ENCODE measurements around the gene ITPK1. TPM values are rescaled to one million over a fixed set of nuclear protein-coding genes. Genes with fewer than 3 reads are reported as not detected.

ITPK1 gene
- total and polyA plus RNA-seq, 2 experiments from 2014 or later: 35.9 to 101 TPM

DNA sequence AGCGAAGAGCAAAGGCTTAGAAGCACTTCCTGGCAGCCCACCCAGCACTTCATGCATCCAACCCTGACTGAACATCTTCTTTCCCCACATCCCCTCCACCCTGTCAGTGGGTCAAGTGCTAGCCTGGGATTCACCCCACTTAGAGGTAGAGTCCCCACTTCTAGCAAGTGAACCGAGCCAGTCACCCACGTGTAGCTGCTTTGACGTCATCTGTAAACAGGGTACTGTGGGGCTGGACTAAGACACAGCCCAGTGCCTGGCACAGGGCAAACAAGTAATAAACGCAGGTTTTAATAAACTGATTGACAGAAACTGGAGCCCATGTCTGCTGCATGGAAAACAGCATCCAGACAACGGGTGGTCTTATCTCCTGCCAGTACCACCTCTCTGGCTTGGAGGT is 61.7 kb downstream of the ITPK1 start (continued):
- TF ChIP-seq ZNF462 (CRISPR knock-in tag; IDR thresholded peaks at IDR 0.05): no peak
- TF ChIP-seq ZNF114 (CRISPR knock-in tag; IDR thresholded peaks at IDR 0.05): no peak

GRCh38 chr14:93051600-93052546 is 63.9 kb downstream of the ITPK1 start:
- peak overlapping the region; percentile 97 for H3K27ac Mint-ChIP-seq
- DNase-seq (ENCODE audit: low spot score) (peak; percentile 86), ATAC-seq (peak; percentile 90)
- TF ChIP-seq, protein P1, sequence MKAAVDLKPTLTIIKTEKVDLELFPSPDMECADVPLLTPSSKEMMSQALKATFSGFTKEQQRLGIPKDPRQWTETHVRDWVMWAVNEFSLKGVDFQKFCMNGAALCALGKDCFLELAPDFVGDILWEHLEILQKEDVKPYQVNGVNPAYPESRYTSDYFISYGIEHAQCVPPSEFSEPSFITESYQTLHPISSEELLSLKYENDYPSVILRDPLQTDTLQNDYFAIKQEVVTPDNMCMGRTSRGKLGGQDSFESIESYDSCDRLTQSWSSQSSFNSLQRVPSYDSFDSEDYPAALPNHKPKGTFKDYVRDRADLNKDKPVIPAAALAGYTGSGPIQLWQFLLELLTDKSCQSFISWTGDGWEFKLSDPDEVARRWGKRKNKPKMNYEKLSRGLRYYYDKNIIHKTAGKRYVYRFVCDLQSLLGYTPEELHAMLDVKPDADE (IDR thresholded peaks at IDR 0.05): peak; percentile 61; the same call in 1 of the 2 replicates
- TF ChIP-seq REST (IDR thresholded peaks at IDR 0.05; ENCODE audit: unreplicated experiment) (no peak), CREB1 (CRISPR knock-in tag; IDR thresholded peaks at IDR 0.05; ENCODE audit: low read depth) (0 out of 2 replicates have a peak, but pooled peaks have one; percentile 28), POLR2AphosphoS5 (IDR thresholded peaks at IDR 0.05; ENCODE audit: low read depth) (0 out of 2 replicates have a peak, but pooled peaks have one; percentile 19)

More at GRCh38 chr14:93051600-93052546, 63.9 kb downstream of the ITPK1 start:
- peaks cover 3% of the 10 kb centered on the region; the same call in 1 of the 2 replicates for H3K36me3 ChIP-seq (ENCODE audit: insufficient read depth)
- H3K4me1 ChIP-seq (ENCODE audit: insufficient read depth): peaks cover 43% of the 10 kb centered on the region
- H3K36me3 Mint-ChIP-seq (ENCODE audit: low read depth): peaks cover 28% of the 10 kb centered on the region; the same call in 2 of the 3 replicates
- no peaks in the 10 kb centered on the region for H4K20me1 ChIP-seq (replicated peaks; ENCODE audit: insufficient read depth)
- H2AFZ ChIP-seq: no peak overlapping the region
- peaks cover 18% of the 10 kb centered on the region for H3K27me3 Mint-ChIP-seq (ENCODE audit: insufficient read depth, low read depth, poor library complexity)
- H3K4me3 Mint-ChIP-seq: peak overlapping the region; percentile 24; the same call in 1 of the 3 replicates
- no peaks in the 10 kb centered on the region for H3K9me2 ChIP-seq (ENCODE audit: insufficient read depth)
- H3K27ac ChIP-seq (ENCODE audit: low read depth): peak overlapping the region; percentile 86
- peaks cover 76% of the 10 kb centered on the region for H3K4me1 Mint-ChIP-seq
- H3K4me3 ChIP-seq: no peak overlapping the region
- H3F3A ChIP-seq (replicated peaks; ENCODE audit: low read depth): peaks cover 7% of the 10 kb centered on the region; the same call in 1 of the 2 replicates
- H3K9me3 Mint-ChIP-seq: no peaks in the 10 kb centered on the region
- no peaks in the 10 kb centered on the region for H3K27me3 ChIP-seq (ENCODE audit: insufficient read depth)
- peak overlapping the region; percentile 35 for H3K4me2 ChIP-seq
- peaks cover 64% of the 10 kb centered on the region for H3K79me2 ChIP-seq (replicated peaks; ENCODE audit: insufficient read depth)

Measured in GM23338 (cell line).